KBM-7 (cell line): ENCODE data around the gene NOTCH1.
"Not testable (repeated sequence)": the region's sequence is repeated elsewhere in the genome, so short reads cannot be mapped to it uniquely, and the experiment has no call there.

ENCODE experiments used
- DNase-seq: peaks from one replicate; pipeline ENCODE4 v3.0.0-alpha.2; 2015
- in situ Hi-C: fragments of 300-500 bp; cut with MboI; formaldehyde crosslinking; loops from 2 replicates; pipeline ENCODE4 v1.14.3; 2020; ENCODE audit warnings: low sequenced_read_pairs, low pct_unique_long_range_greater_than_20kb, mixed read lengths

Gene NOTCH1

DNA sequence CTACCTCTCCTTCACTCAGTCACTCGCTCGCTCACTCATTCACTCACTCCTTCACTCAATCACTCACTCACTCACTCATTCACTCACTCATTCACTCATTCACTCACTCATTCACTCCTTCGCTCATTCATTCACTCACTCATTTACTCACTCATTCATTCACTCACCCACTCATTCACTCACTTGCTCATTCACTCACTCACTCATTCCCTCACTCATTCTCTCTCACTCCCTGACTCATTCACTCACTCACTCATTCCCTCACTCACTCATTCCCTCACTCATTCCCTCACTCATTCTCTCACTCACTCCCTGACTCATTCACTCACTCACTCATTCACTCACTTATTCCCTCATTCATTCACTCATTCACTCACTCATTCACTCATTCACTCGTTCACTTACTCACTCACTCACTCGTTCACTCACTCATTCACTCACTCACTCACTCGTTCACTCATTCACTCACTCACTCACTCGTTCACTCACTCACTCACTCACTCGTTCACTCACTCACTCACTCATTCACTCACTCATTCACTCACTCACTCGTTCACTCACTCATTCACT is 33.9 kb upstream of the NOTCH1 start:
- DNase-seq, in situ Hi-C loops: not testable (repeated sequence)

DNA sequence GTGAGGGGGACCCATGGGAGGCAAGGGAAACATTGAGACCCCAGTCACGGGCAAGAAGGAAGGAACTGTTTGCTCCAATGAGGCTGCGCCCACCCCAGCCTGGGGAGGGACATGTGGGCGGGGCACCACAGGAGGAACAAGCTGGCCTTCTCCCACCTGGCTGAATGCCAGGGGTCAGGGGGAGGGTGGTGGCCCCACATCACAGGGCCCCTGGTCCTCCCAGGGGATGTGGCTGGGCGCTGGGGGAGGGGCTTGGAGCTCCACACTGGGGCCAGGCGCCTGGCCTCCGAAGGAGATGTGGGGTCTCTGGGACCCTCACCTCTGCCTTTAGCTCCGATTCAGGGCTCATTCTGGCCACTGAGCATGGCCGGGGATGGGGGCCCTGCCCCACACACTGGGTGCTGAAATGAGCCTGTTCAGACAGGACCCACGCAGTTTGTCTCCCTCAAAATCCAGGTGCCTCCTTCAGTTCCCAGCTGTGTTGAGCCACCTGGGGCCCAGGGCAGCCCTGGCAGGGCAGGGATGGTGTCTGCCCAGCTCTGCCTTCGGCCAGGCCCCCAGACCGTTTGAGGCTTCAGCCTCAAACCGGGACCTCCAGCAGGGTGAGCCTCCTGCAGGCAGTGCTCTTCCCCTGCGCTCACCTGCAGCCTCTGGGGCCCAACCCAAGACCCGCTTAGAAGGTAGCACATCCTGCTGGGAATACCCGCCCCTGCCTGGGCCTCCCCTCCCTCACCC is 33.2 kb upstream of the NOTCH1 start:
- in situ Hi-C loops: no loop called here
- peak; percentile 32 for DNase-seq

DNA sequence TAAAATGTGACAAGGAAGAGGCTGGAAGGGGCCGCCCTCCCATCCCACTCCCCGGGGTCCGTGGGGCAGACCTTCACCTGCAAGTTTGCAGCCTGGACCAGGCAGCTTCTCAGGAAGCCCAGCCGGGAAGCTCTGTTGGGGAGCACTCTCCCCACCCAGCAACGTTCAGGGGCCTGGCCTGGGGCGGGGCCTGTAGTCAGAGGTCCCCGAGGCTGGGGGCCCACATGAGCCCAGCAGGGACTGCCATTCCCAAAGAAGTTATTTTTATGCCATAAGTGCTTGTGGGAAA is 32.7 kb upstream of the NOTCH1 start:
- in situ Hi-C loops: no loop called here

DNA sequence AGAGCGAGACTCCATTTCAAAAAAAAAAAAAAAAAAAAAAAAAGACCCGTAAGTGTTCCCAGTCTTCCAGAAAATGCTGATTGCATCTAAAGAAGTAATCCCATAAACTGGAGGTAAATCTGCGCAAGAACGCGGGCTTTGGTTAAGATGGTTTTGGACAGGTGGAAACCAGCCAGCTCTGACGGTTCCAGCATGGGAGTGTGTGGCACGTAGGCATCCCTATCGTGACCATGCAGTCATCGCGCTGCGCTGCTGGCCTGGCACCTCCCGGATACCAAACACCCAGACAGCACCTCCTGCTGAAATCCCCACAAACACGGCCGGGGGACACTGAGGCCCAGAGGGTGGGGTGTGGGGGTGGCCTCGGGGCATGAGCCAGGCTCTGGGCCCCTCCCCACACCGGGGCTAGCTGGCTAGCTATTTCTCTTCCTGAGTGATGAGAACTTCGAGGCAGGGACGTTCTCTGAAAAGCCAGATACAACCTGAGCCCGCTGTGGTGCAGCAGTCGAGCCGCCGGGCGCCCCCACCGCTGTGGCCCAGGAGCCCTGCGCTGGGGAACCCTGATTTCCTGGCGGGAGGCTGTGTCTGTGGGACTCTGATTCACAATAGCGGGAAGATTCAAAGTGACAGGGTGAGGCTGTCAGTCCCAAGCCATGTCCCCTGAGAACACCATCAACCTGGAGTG is 32.2 kb upstream of the NOTCH1 start:
- no peak for DNase-seq
- in situ Hi-C loops: no loop called here

More for the DNA sequence above, 32.7 kb upstream of the NOTCH1 start:
- DNase-seq: no peak

DNA sequence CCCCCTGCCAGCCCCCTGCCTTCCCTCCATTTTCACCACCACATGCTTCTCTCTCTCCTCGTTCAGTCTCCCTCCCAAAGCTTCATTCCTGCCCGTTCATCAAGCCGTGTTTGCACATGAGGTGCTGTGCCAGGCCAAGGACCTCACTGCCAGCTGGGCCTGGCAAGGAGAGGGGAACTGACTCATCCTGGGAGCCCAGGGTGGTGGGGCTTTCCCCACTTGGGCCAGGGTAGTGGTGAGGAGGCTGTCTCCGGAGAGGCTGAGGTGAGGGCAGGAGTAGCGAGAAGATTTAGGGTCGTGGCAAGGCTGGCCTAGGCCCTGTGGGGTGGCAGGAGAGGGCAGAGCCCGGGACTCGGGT is 30.4 kb upstream of the NOTCH1 start:
- in situ Hi-C loops: no loop called here
- DNase-seq: no peak

DNA sequence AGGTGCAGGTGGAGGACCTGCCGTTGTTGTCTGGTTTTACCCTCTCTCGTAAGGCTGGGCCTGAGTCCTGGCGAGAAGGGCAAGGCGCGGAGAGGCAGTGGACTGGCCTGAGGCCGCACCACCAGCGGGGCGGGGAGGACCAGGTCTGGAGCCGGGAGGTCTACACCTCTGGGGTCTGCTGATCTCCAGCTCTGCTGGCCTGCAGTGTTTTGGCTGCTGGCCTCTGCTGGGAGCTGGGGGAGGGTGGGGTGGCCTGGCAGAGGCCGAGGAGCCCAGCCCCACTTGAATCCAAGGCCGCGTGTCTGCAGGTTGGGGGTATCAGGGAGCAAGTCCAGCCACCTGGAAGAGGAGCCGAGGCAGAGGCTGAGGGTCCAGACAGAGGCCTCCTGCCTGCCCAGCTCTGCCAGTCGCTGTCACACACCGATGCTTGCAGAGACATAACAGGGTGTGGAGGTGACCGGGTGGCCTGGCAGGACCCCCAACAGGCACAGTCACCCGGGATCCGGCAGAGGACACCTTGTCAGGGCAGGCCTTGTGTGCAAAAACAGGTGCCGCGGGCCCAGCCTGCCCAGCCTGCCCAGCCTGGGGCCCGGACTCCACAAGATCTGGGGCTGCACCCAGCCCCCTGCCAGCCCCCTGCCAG is 29.9 kb upstream of the NOTCH1 start:
- in situ Hi-C loops: no loop called here
- DNase-seq: no peak

DNA sequence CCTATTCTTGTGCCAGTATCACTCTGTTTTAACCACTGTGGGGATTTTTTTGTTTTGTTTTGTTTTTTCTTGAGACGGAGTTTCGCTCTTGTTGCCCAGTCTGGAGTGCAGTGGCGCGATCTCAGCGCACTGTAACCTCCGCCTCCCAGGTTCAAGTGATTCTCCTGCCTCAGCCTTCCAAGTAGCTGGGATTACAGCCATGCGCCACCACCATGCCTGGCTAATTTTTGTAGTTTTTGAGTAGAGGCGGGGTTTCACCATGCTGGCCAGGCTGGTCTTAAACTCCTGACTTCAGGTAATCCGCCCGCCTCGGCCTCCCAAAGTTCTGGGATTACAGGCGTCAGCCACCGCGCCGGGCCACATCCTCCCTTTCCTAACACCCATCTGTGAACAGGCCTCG is 28.8 kb upstream of the NOTCH1 start:
- DNase-seq, in situ Hi-C loops: not testable (repeated sequence)

DNA sequence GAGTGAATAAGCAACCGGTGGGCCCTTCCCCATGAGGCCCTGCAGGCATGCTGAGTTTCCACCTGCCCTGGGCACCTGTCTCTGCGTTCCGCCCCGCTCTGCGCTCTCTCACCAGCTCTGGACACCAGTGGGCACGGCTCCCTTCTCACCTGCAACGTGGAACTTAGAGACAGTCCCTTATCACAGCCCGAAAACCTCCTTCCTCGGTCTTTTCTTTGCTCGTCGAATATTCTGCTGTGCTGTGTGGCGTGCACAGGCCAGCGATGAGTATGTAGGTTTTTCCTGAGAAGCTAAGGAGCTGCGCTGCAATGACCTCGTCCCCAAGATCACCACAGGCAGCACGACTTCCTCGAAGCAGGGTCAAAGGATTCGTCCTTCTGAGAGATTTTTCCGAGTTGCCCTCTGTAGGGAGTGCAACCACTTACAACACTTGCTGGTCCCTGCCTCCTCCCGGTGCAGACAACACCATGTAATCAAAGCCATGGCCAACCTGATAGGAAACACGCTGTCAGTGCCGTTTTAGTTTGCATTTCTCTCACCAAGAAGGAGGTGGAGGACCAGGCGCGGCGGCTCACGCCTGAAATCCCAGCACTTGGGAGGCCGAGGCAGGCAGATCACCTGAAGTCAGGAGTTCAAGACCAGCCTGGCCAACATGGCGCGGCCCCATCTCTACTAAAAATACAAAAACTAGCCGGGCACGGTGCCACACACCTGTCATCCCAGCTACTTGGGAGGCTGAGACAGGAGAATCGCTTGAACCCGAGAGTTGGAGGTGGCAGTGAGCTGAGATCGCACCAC is 27.2 kb upstream of the NOTCH1 start:
- DNase-seq: no peak
- in situ Hi-C loops: no loop called here

DNA sequence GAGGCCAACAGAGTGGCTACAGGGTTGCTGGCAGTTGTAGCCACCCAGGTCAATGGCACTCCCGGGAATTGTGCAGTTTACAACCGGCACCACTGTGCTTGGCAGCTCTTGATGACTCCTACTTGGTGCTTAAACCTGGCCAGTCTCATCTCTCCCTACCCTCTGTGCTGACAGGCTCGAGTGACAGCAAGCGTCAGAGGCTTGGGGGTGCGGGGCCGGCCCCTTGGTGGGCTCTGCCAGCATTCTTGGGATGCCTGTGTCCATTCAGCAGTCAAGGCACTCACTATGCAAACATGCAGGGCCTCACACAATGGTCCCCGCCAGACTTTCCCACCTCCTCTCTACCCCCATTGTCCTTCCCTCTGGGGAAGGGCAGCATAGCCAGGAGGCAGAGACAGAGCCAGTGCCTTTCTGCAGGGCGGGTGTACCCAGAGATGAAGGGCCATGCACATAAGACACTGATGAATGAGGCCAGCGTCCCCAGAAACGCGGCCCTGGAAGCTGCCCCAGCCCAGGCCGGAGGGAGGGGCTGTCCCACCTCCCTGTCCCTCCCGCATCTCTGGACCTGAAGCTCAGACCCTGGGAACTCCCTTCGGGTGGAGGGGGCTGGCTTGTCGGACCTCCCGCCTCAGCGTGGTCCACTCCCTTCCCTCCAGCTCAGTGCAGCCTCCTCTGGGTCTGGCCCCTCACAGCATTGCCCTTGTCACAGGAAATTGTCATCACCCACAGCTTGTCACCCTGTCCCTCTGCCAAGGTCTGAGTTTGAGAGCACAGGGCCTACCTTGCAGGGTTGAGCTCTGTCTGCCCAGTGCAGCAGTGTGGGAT is 26.4 kb upstream of the NOTCH1 start:
- no peak for DNase-seq
- in situ Hi-C loops: no loop called here

DNA sequence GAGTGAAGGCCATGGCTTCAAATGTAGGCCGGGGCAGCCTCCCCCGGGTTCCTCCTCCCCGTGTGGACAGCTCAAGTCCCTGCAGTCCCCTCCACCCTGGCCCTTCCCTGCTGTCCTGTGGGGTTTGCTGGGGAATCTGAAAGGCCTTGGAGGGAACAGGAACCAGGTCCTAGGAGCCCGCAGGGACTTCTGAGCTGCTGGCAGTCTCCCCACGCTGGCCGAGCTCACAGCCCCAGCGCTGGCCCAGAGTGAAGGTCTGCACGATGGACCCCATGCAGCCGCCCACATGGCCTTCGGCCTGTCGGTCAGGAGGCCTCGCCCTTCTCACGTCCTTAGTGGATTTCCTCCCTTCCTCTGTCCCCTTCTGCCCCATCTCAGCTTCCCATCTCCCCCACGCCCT is 25.7 kb upstream of the NOTCH1 start:
- in situ Hi-C loops: no loop called here
- DNase-seq: no peak

DNA sequence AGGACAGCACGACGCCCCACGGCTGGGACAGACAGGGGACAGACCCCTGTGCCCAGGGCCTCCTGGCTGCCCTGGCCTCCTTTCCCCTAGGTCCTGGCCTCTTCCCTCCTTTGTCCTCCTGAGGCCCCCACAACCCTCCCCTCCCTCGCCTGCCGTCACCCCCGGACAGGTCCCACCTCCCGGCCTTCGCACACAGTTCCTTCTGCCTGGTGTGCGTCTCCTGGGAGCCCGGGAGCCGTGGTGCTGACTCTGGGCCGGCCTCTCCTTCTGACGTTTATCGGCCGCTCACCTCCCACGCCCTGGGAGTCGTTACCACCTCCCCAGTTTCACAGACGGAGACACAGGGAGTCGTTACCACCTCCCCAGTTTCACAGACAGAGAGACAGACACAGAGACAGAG is 25.1 kb upstream of the NOTCH1 start:
- in situ Hi-C loops: no loop called here
- no peak for DNase-seq

DNA sequence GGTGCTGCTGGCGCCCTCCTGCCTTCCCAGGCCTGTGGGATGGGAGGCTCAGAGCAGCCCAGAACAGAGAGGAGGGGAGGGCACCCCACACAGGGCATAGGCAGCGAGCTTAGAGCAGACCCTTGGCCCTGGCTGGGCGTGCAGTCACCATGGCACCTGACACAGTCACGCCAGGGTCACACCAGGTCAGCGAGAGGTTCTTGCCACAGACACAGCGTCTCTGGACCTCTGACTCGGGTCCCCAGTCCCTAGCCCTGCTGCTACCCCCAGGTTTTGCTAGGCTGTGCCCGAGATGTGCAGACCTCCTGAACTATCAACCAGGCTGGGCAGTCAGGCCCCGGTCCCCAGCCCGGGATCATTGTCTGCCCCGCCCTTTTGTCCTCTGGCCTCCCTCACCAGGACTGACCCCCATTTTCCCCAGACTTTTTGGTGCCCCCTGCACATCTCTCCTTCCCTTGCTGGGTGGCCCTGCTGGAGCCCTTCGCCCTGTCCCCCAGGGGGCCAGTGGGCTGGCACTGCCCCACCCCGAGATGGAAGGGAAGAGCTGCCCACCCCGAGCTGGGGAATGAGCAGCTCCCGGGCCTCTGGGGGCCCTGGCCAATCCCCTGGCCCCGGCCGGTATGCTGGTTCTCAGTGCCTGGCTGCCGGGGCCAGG is 24.5 kb upstream of the NOTCH1 start:
- in situ Hi-C loops: no loop called here
- no peak for DNase-seq

DNA sequence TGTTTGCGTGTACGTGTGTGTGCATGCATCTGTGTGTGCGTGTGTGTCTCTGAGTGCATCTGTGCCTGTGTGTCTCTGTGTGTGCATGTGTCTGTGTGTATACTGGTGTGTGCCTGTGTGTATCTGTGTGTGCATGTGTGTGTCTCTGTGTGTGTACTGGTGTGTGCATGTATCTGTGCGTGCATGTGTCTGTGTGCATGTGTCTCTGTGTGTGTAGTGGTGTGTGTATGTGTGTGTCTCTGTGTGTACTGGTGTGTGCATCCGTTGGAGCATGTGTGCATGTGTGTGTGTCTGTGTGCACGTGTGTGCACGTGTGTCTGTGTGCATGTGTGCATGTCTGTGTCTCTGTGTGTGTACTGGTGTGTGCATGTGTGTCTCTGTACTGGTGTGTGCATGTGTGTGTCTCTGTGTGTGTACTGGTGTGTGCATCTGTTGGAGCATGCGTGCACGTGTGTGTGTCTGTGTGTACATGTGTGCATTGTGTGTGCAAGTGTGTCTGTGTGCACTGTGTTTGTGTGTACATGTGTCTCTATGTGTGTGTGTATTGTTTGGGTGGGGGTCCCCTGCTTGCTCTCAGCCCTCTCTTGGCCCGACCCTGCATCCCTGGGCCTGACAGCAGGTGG is 23.8 kb upstream of the NOTCH1 start:
- no peak for DNase-seq
- in situ Hi-C loops: no loop called here

DNA sequence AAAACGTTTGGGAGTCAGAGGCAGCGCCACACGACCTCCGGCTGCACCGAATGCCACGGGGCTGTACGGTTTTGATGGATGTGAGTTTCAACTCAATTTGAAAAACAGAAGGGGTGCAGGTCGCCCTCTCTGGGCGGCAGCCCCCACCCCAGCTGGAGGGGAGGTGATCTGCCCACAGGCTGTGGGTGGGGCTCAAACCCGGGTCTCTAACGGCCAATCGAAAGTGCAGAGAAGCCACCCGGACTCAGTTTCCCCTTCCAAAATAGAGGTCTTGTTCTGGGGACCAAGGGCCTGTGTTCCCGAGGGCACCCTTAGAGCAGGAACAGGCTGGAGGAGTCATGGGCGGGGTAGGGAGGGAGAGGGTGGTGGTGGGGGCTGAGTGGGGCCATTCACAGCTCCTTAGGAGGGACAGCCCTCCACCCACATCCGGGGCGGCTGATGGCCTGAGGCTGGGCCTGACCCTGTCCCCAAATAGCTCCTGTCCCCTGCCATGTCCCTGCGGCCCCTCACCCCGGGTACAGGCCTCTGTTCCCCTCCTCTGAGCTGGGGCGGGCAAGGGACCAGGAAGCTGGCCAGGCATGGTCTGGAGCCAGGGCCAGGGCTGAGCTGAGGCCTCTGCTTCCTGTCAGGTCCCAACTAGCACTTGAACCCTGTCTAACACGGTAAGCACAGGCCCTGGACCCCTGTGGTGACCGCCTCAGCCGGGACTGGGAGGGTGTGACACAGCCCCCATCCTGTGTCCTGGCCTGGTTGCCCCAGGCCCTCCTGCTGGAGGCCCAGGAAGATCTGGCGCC is 22.6 kb upstream of the NOTCH1 start:
- in situ Hi-C loops: no loop called here
- no peak for DNase-seq

DNA sequence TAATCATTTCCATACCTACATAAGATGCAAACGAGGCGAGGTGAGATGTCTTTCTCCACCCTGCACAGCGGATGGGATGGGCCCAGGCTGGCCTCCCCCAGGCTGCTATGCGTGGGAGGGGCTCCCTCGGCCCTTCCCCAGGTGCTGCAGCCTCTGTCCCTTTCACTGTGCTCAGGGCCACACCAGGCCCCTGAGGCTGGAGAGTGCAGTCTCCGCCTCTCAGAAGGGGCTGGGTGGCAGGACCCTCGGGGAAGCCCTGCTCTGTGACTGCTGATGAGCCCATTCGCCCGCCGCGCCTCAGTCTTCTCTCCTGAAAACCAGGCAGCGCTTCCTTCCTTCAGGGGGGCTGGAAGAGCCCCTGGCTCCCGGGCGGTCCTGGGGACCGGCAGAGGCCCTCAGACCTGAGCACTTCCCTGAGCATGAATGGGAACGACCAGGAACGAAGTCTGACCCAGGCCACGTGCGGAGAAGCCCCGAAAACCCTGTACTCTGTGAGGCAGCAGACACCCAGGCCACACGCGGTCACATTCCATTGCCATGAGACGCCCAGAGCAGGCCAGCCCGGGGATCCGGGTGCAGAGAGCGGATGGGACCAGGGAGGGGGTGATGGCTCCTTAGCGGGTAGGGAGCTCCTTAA is 21.9 kb upstream of the NOTCH1 start:
- no peak for DNase-seq
- in situ Hi-C loops: no loop called here

DNA sequence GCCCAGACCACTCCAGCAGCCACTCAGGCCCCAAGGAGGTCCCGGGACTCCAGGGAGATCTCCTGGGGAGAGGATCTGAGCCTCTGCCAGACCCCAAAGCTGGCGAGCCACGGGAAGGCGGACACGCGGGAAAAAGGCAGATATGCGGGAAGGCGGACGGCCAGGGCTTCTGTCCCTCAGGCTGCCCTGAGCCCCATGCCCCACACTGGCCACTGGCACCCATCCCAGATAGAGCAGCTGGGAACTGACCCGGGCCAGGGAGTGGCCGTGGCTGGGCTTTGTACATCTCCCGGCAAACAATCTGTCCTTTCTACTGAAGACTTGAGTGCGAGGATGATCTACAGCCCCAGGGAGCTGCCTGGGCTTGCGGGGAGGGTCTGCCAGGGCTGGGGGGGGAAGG is 21.1 kb upstream of the NOTCH1 start:
- in situ Hi-C loops: no loop called here
- no peak for DNase-seq

DNA sequence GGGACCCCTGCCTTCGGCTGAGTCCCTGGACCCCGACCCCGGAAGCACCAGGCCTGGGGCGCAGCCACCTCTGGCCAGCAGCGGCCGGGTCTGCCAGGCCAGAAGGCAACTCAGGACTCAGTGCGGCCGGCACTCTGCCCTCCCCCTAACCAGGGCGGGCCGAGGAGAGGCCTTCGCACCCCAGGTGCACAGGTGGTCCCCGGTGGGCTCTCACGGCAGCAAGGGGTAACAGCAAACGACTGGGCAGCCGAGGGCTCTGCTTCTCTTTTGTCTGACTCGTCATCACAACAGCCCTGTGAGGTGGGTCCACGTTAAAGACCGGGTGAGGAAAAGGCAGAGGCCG is 20.7 kb upstream of the NOTCH1 start:
- in situ Hi-C loops: no loop called here
- no peak for DNase-seq
